HUDEP-2 (cell line): ENCODE measurements around the gene ANXA6.

ENCODE experiments used
- DNase-seq, 76 experiments: peaks; one replicate each; lab custom pipeline; 2025; ENCODE audit not compliant: unreplicated experiment in 76 of 76; lab: John Stamatoyannopoulos, UW

ANXA6 gene

GRCh38 chr5:151154931-151155774 is 2.4 kb downstream of the ANXA6 start:
- DNase-seq, result no peak

DNA sequence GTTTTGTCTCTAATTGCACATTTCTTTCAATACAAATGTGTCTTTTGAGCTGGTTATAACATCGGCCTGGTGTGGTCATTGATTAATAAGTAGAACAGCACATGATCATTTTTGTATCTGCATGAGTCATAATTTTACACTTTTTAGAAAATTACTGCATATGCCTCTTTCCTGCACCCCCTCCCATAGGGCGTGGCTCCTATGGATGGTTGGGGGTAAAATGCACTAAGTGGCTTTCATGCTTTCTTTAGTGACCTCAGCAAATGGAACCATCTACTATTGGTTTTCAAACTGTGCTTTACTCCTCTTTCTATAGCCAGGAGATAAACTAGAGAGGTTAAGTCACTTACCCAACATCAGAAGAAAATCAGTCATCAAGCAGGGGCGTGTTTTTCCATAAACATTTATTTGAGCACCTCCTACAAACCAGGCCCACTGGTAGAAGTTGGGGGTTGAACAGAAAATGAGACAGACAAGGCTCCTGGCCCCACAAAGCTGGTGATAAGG is 3.8 kb downstream of the ANXA6 start:
- peak in 7 of 76 experiments; percentile 4 to 40 (median 19) for DNase-seq

DNA sequence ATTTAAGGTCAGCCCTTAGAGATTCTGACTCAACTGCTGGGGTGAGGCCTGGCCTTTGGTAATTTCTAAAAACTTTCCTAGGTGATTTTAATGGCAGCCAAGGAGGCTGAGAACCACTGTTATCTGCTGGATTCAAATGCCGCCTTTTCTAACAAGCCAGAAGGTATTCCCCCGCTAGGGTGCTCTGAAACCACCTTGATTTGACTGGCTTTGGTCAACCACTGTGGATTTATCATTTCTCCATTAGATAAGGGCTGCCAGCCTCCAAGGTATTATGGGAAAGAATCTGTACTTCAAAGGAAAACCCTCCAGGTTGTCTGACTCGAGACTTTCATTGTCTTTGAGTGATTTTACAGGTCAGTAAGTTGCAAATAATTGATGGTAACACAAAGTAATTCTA is 4.3 kb downstream of the ANXA6 start:
- DNase-seq, result peak in 1 of 76 experiments; percentile 5

DNA sequence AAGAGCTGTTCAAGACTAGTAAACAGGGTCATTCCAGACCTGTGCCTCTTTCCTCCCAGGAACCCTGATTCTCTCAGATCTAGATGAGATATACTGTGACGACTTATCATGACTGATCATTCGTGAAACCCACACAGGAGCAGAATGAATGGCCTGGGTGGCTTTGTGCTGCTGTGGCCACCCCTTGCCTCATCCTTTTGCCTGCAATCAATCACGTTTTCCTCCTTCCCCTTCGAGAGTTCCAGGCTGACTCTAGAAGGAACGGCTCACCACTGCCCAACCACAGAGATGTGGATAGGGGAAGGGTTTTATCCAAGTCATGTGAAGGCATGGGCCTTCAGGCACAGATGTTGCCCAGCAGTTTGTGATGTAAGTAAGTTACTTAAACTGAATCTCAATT is 5.8 kb downstream of the ANXA6 start:
- no peak for DNase-seq

DNA sequence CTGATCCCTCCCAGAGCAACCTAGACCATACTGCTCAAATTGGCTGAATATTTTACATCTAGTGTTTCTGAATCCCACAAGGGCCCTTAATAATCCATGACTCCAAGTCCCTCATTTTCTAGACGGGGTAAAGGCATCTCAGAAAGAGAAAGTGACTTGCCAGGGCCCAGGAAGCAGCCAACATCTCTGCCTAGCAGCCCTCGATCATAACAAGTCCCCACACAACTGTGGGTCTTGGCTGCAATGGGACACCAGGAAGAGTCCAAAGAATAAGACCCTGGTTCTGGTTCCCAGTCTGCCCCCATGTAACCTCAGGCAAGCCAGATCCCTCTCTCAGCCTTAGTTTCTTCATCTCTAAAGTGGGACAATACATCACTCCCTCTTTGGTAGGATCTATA is 6.3 kb downstream of the ANXA6 start:
- no peak for DNase-seq

- DNase-seq, result no peak
These were observed 6.9 kb downstream of the ANXA6 start for GRCh38 chr5:151150471-151151262.

DNA sequence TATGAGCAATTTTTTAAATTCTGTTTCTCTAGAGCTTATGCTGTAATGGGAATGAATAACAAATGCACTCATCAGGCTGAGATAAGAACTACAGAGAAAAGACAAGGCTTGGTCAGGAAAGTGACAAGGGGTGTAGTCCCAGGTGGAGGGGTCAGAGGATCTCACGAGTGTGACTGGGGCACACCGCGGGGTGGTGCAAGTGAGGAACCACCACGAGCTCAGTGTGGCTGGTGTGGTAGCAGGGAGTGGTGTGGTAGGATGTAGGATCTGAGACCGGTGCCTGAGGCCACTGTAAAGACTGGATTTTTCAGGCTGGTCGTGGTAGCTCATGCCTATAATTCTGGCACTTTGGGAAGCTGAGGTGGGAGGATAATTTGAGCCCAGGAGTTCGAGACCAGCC is 9.0 kb downstream of the ANXA6 start:
- no peak for DNase-seq

DNA sequence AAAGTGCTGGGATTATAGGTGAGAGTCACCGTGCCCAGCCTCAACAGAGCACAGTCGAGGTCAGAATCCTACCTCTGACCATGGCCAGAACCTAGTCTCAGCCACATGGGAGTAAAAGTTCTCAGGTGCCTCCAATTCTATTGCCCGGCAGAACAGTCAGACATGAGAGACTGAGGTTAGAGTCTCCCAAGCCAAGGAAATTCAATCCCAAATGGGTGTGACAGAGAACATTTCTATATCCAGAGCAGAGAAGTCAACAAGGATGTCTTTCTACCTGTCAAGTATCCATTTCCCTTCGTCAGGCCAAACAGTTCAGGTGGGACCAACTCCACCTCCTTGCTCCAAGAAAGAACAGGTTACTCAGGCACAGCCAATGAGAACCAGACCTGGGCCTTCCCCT is 10.5 kb downstream of the ANXA6 start:
- no peak for DNase-seq

DNA sequence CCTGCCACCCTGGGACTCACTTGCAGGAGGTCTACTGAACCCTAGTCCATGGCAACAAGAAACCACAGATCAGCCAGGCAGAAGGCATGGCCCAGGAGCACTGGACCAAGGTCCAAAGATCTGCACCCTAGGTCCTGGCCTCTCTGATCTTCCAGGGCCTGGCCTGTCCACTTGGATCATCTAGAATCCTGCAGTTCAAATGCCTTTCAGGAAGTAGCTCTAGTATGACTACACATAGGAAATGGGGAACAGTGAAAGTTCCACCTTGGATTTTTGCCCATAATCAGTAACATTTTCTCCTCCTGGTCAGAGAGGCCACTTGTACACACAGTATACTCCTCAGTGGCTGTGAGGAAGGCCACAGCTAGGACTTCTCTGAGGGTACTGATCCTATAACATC is 11.5 kb downstream of the ANXA6 start:
- DNase-seq, result no peak

- no peak for DNase-seq
These were observed 12.7 kb downstream of the ANXA6 start for GRCh38 chr5:151144922-151145321.

DNA sequence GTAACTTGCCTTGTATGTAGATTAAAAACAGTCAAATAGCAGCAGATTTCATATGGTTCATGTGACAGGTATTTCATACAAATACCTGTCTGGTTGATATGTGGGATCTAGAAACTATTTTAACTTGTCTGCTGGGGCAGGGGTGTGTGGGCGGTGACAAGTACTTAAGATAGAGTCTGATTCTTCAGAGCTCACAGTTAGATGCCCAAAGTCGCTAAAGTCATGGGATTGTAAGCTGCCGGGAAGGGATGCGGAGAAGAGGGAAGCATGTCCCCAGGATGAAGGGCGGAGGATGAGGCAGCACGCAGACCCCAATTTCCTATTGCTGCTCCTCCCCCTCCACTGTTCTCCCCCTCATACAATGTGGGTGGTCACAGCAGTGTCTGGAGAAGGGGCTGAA is 13.3 kb downstream of the ANXA6 start:
- no peak for DNase-seq

DNA sequence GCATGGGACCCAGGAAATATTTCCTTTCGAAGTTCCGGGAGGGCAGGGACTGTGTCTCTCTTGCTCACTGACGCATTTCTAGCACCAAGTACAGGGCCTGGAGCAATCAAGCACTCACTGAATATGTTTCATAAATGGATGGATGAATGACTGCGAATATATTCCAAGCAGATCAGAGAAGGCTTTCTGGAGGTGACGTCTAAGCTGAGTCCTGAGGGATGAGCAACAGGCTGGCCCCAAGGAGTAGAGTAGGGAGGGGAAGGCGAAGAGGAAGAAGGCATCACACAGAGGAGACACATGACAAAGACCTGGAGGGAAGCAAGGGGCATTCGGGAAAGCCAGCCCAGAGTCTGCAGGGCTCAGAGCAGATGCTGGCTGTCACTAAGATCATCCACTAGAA is 13.9 kb downstream of the ANXA6 start:
- DNase-seq, result no peak

- DNase-seq, result no peak
These were observed 14.6 kb downstream of the ANXA6 start for GRCh38 chr5:151142933-151143332.

DNA sequence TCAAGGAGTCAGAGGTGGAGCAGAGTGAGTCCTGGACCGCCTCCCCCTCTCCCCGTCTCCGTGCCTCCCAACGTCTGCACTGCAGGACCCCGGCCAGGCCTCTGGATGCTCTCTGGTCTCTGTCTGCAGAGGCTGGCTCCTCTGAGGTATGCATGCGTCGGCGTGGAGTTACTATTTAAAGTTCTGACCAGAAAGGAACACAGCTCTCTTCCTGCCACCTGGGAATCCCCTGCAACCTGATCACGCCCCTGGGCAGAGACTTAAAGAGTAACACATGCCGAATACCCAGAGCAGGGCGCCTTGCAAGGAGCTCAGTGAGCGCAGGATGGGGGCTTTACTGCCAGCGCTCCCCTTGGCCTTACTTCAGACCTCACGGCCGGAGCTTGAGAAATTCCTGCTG is 16.0 kb downstream of the ANXA6 start:
- DNase-seq, result no peak

- no peak for DNase-seq
These were observed 16.7 kb downstream of the ANXA6 start for GRCh38 chr5:151140686-151141459.

DNA sequence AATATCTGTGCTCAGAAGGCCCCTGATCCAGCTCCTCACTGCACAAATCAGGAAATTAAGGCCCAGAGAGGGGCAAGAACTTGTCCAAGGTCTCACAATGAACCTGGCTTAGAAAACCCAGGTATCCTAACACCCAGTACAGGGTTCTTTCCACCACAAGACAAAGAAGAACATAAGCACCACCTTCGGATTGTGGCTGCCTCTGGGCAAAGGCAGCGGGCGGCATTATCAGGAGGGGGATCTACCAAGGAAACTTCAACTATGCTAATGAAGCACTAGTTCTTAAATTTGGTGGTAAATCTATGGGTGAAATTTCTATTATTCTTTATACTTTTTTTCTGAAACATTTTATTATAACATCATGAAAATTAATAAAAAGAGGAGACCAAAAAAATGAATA is 17.9 kb downstream of the ANXA6 start:
- DNase-seq, result no peak

GRCh38 chr5:151139015-151139414 is 18.6 kb downstream of the ANXA6 start:
- no peak for DNase-seq

GRCh38 chr5:151138114-151138513 is 19.5 kb downstream of the ANXA6 start:
- DNase-seq, result no peak

DNA sequence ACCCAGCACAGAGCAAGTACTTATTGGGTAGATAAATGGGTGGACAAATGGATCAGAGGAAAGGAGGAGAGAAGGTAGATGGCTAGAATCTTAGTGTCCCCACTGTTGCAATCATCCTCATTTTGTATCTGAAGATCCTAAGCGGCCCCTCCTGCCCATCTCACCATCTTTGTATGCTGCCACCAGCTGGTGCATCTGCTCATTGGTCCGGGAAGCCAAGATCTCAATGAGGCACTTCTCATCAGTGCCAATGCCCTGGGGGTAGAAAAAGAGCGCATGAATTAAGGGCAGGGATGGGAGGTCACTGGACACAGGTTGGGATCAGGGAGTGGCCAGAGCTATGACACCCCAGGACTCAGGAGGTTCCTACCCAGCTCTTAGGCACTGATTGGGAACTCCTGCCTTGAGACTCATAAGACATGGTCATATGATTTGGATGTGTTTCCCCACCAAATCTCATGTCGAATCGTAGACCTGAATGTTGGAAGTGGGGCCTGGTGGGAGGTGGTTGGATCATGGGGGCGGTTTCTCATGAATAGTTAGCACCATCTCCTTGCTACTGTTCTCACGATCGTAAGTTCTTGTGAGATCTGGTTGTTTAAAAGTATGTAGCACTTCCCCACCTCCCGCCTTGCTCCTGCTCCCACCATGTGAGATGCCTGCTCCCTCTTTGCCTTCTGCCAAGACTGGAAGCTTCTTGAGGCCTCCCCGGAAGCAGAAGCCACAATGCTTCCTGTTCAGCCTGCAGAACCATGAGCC is 20.3 kb downstream of the ANXA6 start:
- DNase-seq, result no peak

- no peak for DNase-seq
These were observed 23.4 kb downstream of the ANXA6 start for GRCh38 chr5:151134228-151134627.
